ENCODE data around the gene NFX1.

- peak; percentile 79 for TF ChIP-seq CTCF (IDR thresholded peaks at IDR 0.05; ENCODE audit: insufficient read depth, low read length)
- TF ChIP-seq REST (IDR thresholded peaks at IDR 0.05; ENCODE audit: insufficient replicate concordance, low read depth) = no peak
- no peak for TF ChIP-seq POLR2AphosphoS5 (IDR thresholded peaks at IDR 0.05; ENCODE audit: low read depth)
- no peak for TF ChIP-seq SPI1 (IDR thresholded peaks at IDR 0.05; ENCODE audit: borderline replicate concordance, low read depth)
- TF ChIP-seq GABPA (IDR thresholded peaks at IDR 0.05; ENCODE audit: low read depth) = no peak
Measured at GRCh38 chr9:33415501-33416038, 125.3 kb downstream of the NFX1 start.

All from HL-60 (cell line).